ENCODE data around the gene TP63.

The TP63 gene

DNA sequence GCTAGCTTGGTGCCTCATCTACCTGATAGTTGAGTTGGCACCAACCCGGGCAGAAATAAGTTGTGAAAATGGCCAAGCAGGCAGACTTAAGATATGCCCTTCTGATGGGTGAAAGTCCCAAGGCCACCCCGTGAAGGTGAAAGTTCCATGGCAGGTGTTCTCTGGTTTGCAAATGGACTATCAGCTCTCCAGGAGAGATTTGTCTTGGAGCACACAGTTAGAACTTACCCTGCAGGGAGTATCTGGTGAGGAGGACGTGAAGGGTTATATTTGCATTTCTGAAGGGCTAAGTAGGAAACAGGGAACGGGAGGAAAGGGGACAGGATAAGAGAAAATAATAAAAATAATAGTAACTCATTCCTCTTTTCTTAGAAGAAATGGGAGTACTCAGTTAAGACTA, 220.5 kb downstream of the TP63 start:
- no peak overlapping the region for H3K27ac ChIP-seq
- no peak for TF ChIP-seq ZFX (IDR thresholded peaks at IDR 0.05; ENCODE audit: borderline replicate concordance)

- no peak overlapping the region for H3K27ac ChIP-seq
- TF ChIP-seq ZFX (IDR thresholded peaks at IDR 0.05; ENCODE audit: borderline replicate concordance): no peak
- TF ChIP-seq CTCF (IDR thresholded peaks at IDR 0.05): no peak
These were observed 222.7 kb downstream of the TP63 start for GRCh38 chr3:189853906-189854305.

- no peak overlapping the region for H3K27ac ChIP-seq
- no peak for TF ChIP-seq CTCF (IDR thresholded peaks at IDR 0.05)
- TF ChIP-seq ZFX (IDR thresholded peaks at IDR 0.05; ENCODE audit: borderline replicate concordance): no peak
These were observed 229.1 kb downstream of the TP63 start for GRCh38 chr3:189860296-189860695.

- H3K27ac ChIP-seq: no peak overlapping the region
- no peak for TF ChIP-seq CTCF (IDR thresholded peaks at IDR 0.05)
- no peak for TF ChIP-seq ZFX (IDR thresholded peaks at IDR 0.05; ENCODE audit: borderline replicate concordance)
These were observed 231.3 kb downstream of the TP63 start for GRCh38 chr3:189862385-189862998.

- TF ChIP-seq ZFX (IDR thresholded peaks at IDR 0.05; ENCODE audit: borderline replicate concordance): no peak
- no peak for TF ChIP-seq CTCF (IDR thresholded peaks at IDR 0.05)
- no peak overlapping the region for H3K27ac ChIP-seq
These were observed 231.8 kb downstream of the TP63 start for GRCh38 chr3:189863031-189863430.

DNA sequence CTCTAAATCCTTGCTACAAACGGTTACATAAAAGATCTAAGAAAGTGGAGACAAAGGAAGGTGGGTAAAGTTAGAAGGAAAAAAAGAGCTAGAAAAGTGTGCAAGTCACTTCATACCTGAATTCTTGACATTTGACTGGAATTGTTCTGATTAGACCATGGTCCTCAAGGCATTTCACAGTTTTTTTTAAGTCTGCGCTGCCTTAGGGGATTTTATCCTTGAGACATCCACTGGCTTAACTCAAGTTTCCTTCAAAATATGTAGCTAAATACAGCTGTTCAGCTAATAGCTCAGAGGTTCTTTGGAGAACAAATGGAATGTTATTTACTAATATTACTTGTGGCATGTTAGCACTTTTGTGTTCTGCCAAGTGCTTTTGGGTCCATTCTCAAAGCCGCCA, 236.9 kb downstream of the TP63 start:
- TF ChIP-seq CTCF (IDR thresholded peaks at IDR 0.05) (no peak), ZFX (IDR thresholded peaks at IDR 0.05; ENCODE audit: borderline replicate concordance) (no peak)

GRCh38 chr3:189869165-189869564, 238.0 kb downstream of the TP63 start:
- TF ChIP-seq ZFX (IDR thresholded peaks at IDR 0.05; ENCODE audit: borderline replicate concordance) (no peak), CTCF (IDR thresholded peaks at IDR 0.05) (no peak)
- no peak overlapping the region for H3K27ac ChIP-seq

More for the DNA sequence above, 236.9 kb downstream of the TP63 start:
- no peak overlapping the region for H3K27ac ChIP-seq

GRCh38 chr3:189871418-189871817, 240.2 kb downstream of the TP63 start:
- no peak for TF ChIP-seq CTCF (IDR thresholded peaks at IDR 0.05)
- H3K27ac ChIP-seq: no peak overlapping the region
